HT1080 (cell line): ENCODE measurements around the gene F11R. TPM values are rescaled to one million over a fixed set of nuclear protein-coding genes. Genes with fewer than 3 reads are reported as not detected.
"Not testable (repeated sequence)": the region's sequence is repeated elsewhere in the genome, so short reads cannot be mapped to it uniquely, and the experiment has no call there.

Experiments
- DNase-seq: peaks from one replicate; pipeline ENCODE4 v3.0.0-alpha.2; 2015; ENCODE audit warnings: low read depth
- polyA plus RNA-seq, 2 experiments: library from polyadenylated mRNA; depleted of rRNA; stranded (reverse); fragments of >200 nt; gene quantifications; 2 replicates each; pipeline ENCODE4 v1.2.3, GENCODE V29; 2015
- total RNA-seq: library from RNA; depleted of rRNA; stranded (reverse); fragments of >200 nt; shearing (Covaris generic); gene quantifications from 2 replicates; pipeline ENCODE4 v1.2.3, GENCODE V29; 2014; rRNA removed

The F11R gene
- 6.6 and 10.3 TPM in 2 replicates for total RNA-seq
- polyA plus RNA-seq (2015; cell fraction: cytosol; rRNA removed), result 9.8 and 13.0 TPM in 2 replicates
- 15.1 and 20.4 TPM in 2 replicates for polyA plus RNA-seq (2015; cell fraction: nucleus; rRNA removed)

GRCh38 chr1:161020509-161021164 is at the start of gene F11R:
F11R (minus strand) TSS chr1:161021152; CDS start chr1:161021073, 79 bp downstream.
- DNase-seq, result no peak

GRCh38 chr1:161069731-161070270 is 48.8 kb upstream of the F11R start, which contains the start of gene ARHGAP30:
ARHGAP30 (minus strand) TSS chr1:161069891; CDS start chr1:161069624, 267 bp downstream.
- DNase-seq, result peak; percentile 64

GRCh38 chr1:161069241-161069640 is 48.3 kb upstream of the F11R start:
- no peak for DNase-seq

GRCh38 chr1:161068306-161069234 is 47.6 kb upstream of the F11R start:
- DNase-seq, result peak; percentile 55

GRCh38 chr1:161066694-161067093 is 45.7 kb upstream of the F11R start:
- DNase-seq, result no peak

- not testable (repeated sequence) for DNase-seq
These were observed 44.7 kb upstream of the F11R start for GRCh38 chr1:161065681-161066080.

GRCh38 chr1:161063936-161064335 is 43.0 kb upstream of the F11R start:
- not testable (repeated sequence) for DNase-seq

GRCh38 chr1:161061419-161061818 is 40.5 kb upstream of the F11R start:
- DNase-seq, result no peak

GRCh38 chr1:161059293-161059692 is 38.3 kb upstream of the F11R start:
- DNase-seq, result no peak

- DNase-seq, result no peak
These were observed 33.9 kb upstream of the F11R start for GRCh38 chr1:161054805-161055204.

- DNase-seq, result no peak
These were observed 33.3 kb upstream of the F11R start for GRCh38 chr1:161054232-161054631.

GRCh38 chr1:161052899-161053298 is 31.9 kb upstream of the F11R start:
- DNase-seq, result peak; percentile 51

- no peak for DNase-seq
These were observed 30.3 kb upstream of the F11R start for GRCh38 chr1:161051219-161051618.

GRCh38 chr1:161048949-161049722 is 28.2 kb upstream of the F11R start:
- no peak for DNase-seq

- no peak for DNase-seq
These were observed 26.8 kb upstream of the F11R start for GRCh38 chr1:161047436-161048420.

- no peak for DNase-seq
These were observed 25.8 kb upstream of the F11R start for GRCh38 chr1:161046605-161047228.

- peak; percentile 96 for DNase-seq
These were observed 25.0 kb upstream of the F11R start, which contains the start of gene USF1 for GRCh38 chr1:161045736-161046604. USF1 (minus strand) TSS chr1:161045977; CDS start chr1:161043275, 2,702 bp downstream.
